Measurements from ENCODE around the gene MDM4. TPM values are rescaled to one million over a fixed set of nuclear protein-coding genes. Genes with fewer than 3 reads are reported as not detected.

Gene MDM4
- total RNA-seq (10 to 100 TPM; 31.1 to 53.0 (median 37.6) TPM), polyA plus RNA-seq (10 to 100 TPM; 13.5 to 16.4 TPM)

DNA sequence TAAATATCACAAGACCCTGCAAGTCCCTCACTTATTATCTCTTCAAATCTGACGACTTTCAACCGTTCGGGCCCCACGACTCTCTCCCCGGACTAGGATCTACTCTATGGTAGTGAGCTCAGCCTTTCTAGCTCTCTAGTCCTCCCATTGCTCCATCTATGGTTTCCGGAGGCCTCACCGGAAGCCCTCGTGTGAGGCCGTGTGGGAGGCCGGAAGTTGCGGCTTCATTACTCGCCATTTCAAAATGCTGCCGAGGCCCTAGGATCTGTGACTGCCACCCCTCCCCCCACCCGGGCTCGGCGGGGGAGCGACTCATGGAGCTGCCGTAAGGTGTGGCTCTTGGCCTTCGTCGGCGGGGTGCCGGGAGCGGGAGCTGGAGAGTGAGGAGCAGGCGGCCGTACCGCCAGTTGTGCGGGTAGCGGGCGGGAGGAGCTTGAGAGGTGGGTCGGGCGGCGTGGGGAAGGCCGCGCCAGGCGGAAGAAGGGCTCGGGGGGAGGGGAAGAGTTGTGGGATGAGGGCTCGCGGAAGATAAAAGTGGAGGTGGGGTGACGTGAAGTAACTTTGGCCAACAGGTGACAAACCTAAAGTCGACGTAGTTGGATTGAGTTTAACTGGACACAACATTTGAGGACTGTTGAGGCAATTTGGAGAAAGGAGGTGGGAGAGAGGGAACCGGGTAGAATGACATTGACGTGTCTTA, at the start of gene MDM4:
MDM4 (plus strand) TSS at position 227 of the 700 bp plus-strand sequence. CDS start 9,113 bp downstream, outside the sequence.
- Histone ChIP-seq H3K4me3 (peak within 1 kb of the TSS; percentile 58 to 87 (median 73)), H3K9me3 (no peaks in the 10 kb centered on the region), H3K27me3 (no peaks in the 10 kb centered on the region), H3K27ac (peak within 1 kb of the TSS; percentile 85 to 96 (median 92)), H3K36me3 (no peaks in the 10 kb centered on the region), H3K4me1 (peaks cover 0 to 13% (median 7%) of the 10 kb centered on the region in 3 donors)
- intact Hi-C loops (cut with DNase I): no loop called here
- no peak for TF ChIP-seq CTCF (IDR thresholded peaks at IDR 0.05)
- peak; percentile 97 to 98 (median 98) for ATAC-seq
- DNase-seq: peak; percentile 87 to 94 (median 92)
- FAIRE-seq: no peak
- WGBS, 2 donors: 0 to 1% methylated on average over 43 of the region's 43 CpGs

DNA sequence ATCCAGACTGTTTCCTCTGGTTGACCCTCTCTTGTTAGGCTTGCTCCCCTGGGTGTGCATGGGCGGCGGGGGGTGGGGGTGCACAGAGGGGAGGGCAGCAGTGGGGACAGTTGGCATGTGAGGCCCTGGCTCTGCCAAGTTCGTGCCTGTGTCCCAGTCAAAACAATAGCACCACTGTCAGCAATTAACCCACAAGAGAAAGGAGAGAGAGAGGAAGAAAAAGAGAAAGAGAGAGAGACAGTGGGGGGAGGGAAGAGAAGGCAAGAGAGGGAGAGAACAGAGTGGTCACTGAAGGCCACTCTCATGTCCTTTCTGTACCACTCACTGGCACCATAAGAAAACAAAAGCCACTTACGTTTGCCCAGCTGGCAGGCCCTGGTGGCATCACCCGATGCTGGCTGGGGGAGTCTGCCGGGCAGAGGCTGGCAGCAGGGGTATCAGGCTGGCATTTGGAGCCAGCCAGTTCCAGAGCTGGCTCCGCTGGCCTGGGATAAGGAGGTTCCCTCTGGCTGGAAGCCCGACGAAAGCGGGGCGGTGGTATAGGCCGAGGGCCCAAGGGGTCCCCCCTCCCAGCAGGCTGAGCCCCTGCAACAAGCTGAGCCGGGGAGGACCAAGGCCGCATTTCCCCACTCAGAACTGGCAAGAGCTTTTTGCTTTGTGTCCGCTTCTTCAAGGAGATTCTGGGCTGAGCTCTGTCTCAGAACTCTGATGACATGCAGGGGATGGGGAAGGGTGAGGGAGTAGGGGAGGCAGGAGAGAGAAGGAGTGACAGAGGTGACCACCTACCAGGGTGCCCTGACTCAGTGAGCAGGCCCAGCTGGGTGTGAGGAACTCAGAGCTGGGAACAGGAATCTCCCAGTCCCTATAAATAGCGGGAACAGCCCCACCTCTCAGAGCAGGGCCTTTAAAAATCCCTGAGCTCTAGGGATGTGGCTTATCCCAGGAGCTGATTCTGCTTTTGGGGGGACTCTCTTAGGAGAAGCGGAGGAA, 49.5 kb upstream of the MDM4 start:
- H3K27me3 ChIP-seq: no peaks in the 10 kb centered on the region

DNA sequence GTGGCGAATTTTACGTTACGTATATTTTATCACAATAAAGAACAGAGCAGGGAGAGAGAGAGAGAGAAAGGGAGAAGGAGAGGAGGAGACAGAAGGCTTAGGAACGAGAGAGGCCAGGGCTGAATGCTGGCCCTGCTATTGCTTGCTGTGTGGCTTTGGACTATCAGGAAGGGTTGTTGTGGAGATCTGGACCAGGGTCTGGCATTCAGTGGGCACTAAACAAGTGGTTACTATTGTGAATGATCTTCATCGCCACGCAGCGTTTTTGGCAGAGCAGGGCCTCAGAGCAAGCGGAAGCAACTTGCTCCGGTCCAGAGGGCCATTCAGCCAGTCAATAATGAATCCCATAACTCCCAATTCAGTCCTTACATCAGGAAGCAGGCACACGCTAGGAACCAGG, 48.0 kb upstream of the MDM4 start:
- 92 to 93% methylated on average over 10 of the region's 10 CpGs for WGBS, 2 donors
- Histone ChIP-seq H3K27me3 (no peaks in the 10 kb centered on the region), H3K36me3 (peaks cover 0 to 5% (median 0%) of the 10 kb centered on the region in 3 donors), H3K4me1 (no peaks in the 10 kb centered on the region), H3K4me3 (no peak overlapping the region), H3K9me3 (no peaks in the 10 kb centered on the region), H3K27ac (no peak overlapping the region)
- FAIRE-seq: no peak
- no peak for ATAC-seq
- intact Hi-C loops (cut with DNase I): no loop called here
- no peak for DNase-seq
- no peak for TF ChIP-seq CTCF (IDR thresholded peaks at IDR 0.05)

More for the DNA sequence above, 49.5 kb upstream of the MDM4 start:
- DNase-seq (peak in 1 of 6 donors; percentile 27), ATAC-seq (peak; percentile 14 to 78 (median 58)), FAIRE-seq (no peak)
- Histone ChIP-seq H3K27ac (peak overlapping the region; percentile 2 to 59 (median 54)), H3K4me3 (no peak overlapping the region), H3K9me3 (no peaks in the 10 kb centered on the region), H3K36me3 (peaks cover 0 to 5% (median 0%) of the 10 kb centered on the region in 3 donors), H3K4me1 (no peaks in the 10 kb centered on the region)
- 64 to 65% methylated on average over 16 to 17 of the region's 17 CpGs for WGBS, 2 donors
- no peak for TF ChIP-seq CTCF (IDR thresholded peaks at IDR 0.05)
- intact Hi-C loops (cut with DNase I): no loop called here

GRCh38 chr1:204468766-204469302, 47.4 kb upstream of the MDM4 start:
- ATAC-seq (no peak), FAIRE-seq (no peak), DNase-seq (no peak)
- Histone ChIP-seq H3K9me3 (no peaks in the 10 kb centered on the region), H3K4me1 (no peaks in the 10 kb centered on the region), H3K27me3 (no peaks in the 10 kb centered on the region), H3K4me3 (no peak overlapping the region), H3K27ac (no peak overlapping the region), H3K36me3 (peaks cover 0 to 5% (median 0%) of the 10 kb centered on the region in 3 donors)
- intact Hi-C loops (cut with DNase I): no loop called here
- 85 to 88% methylated on average over 18 of the region's 18 CpGs for WGBS, 2 donors
- TF ChIP-seq CTCF (IDR thresholded peaks at IDR 0.05): no peak
